GM23248 (cell line): ENCODE results near the gene LCTL. TPM values are rescaled to one million over a fixed set of nuclear protein-coding genes. Genes with fewer than 3 reads are reported as not detected.

Experiments
- DNase-seq: peaks from one replicate; pipeline ENCODE4 v3.0.0-alpha.2; 2015
- H2AFZ ChIP-seq: fragments of 200-600 bp; sonication (generic); 2 replicates; pipeline ENCODE4 v1.6.1; 2016; ENCODE audit warnings: antibody characterized with exemption
- H3F3A ChIP-seq: fragments of 200-600 bp; sonication (generic); 2 replicates; pipeline ENCODE4 v1.6.1; 2016; ENCODE audit warnings: mild to moderate bottlenecking, antibody characterized with exemption, mixed run types; ENCODE audit not compliant: insufficient read depth
- H3K27ac ChIP-seq: fragments of 200-600 bp; sonication (generic); 2 replicates; pipeline ENCODE4 v1.5.1; 2016; ENCODE audit warnings: mild to moderate bottlenecking
- H3K27me3 ChIP-seq: fragments of 200-600 bp; sonication (generic); replicated peaks from 2 replicates; pipeline ENCODE4 v1.6.1; 2016; ENCODE audit warnings: mild to moderate bottlenecking; ENCODE audit not compliant: insufficient read depth
- H3K36me3 ChIP-seq: fragments of 200-600 bp; sonication (generic); 2 replicates; pipeline ENCODE4 v1.6.1; 2016; ENCODE audit warnings: low read depth, mild to moderate bottlenecking
- H3K4me1 ChIP-seq: fragments of 200-600 bp; sonication (generic); 2 replicates; pipeline ENCODE4 v1.6.1; 2016; ENCODE audit warnings: mild to moderate bottlenecking; ENCODE audit not compliant: insufficient read depth
- H3K4me2 ChIP-seq: fragments of 200-600 bp; sonication (generic); one replicate; pipeline ENCODE4 v1.6.1; 2016; ENCODE audit warnings: mild to moderate bottlenecking; ENCODE audit not compliant: unreplicated experiment
- H3K4me3 ChIP-seq: fragments of 200-600 bp; sonication (generic); 2 replicates; pipeline ENCODE4 v1.5.1; 2016; ENCODE audit warnings: mild to moderate bottlenecking
- H3K79me2 ChIP-seq: fragments of 200-600 bp; sonication (generic); 2 replicates; pipeline ENCODE4 v1.6.1; 2016; ENCODE audit warnings: mild to moderate bottlenecking; ENCODE audit not compliant: insufficient read depth
- H3K9ac ChIP-seq: fragments of 200-600 bp; sonication (generic); 2 replicates; pipeline ENCODE4 v1.6.1; 2016; ENCODE audit warnings: mild to moderate bottlenecking
- H3K9me2 ChIP-seq: fragments of 200-600 bp; sonication (generic); 2 replicates; pipeline ENCODE4 v1.6.1; 2016; ENCODE audit warnings: mixed run types, mild to moderate bottlenecking, moderate library complexity; ENCODE audit not compliant: insufficient read depth
- H3K9me3 ChIP-seq: fragments of 200-600 bp; sonication (generic); one replicate; pipeline ENCODE4 v1.6.1; 2017; ENCODE audit warnings: low read depth
- H4K20me1 ChIP-seq: fragments of 200-600 bp; sonication (generic); 2 replicates; pipeline ENCODE4 v1.6.0; 2016; ENCODE audit not compliant: insufficient read depth
- EZH2 ChIP-seq: fragments of 200-600 bp; sonication (generic); IDR thresholded peaks from 2 replicates; pipeline ENCODE4 v1.6.1; 2018; ENCODE audit warnings: antibody characterized with exemption, mild to moderate bottlenecking; ENCODE audit not compliant: insufficient read depth, poor library complexity, severe bottlenecking
- EZH2phosphoT487 ChIP-seq: fragments of 200-600 bp; sonication (generic); IDR thresholded peaks from 2 replicates; pipeline ENCODE4 v1.6.1; 2018; ENCODE audit warnings: antibody characterized with exemption, moderate library complexity, mild to moderate bottlenecking, low read depth; ENCODE audit not compliant: insufficient read depth
- WGBS, 2 experiments: methylation state at CpG; one replicate each; pipeline ENCODE4 v1.1.6; 2015 to 2017; ENCODE audit warnings: low lambda C conversion rate in 2 of 2, low coverage in 1 of 2; ENCODE audit errors: missing lambda C conversion rate in 2 of 2; 5-methylcytosine and 5-hydroxymethylcytosine counted together
- in situ Hi-C: fragments of 300-500 bp; cut with MboI; formaldehyde crosslinking; loops from 2 replicates; pipeline ENCODE4 v1.15.0; 2020
- polyA plus RNA-seq: library from polyadenylated mRNA; unstranded; fragments of >200 nt; fragmentation: Nextera tagmentation; extraction: Ambion mirVana; gene quantifications from 2 replicates; pipeline ENCODE4 v1.2.1, GENCODE V29; 2016
- total RNA-seq: library from RNA; depleted of rRNA; stranded (reverse); fragments of >200 nt; shearing (Covaris generic); gene quantifications from 2 replicates; pipeline ENCODE4 v1.2.3, GENCODE V29; 2014; rRNA removed

LCTL gene, protein sequence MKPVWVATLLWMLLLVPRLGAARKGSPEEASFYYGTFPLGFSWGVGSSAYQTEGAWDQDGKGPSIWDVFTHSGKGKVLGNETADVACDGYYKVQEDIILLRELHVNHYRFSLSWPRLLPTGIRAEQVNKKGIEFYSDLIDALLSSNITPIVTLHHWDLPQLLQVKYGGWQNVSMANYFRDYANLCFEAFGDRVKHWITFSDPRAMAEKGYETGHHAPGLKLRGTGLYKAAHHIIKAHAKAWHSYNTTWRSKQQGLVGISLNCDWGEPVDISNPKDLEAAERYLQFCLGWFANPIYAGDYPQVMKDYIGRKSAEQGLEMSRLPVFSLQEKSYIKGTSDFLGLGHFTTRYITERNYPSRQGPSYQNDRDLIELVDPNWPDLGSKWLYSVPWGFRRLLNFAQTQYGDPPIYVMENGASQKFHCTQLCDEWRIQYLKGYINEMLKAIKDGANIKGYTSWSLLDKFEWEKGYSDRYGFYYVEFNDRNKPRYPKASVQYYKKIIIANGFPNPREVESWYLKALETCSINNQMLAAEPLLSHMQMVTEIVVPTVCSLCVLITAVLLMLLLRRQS
- total RNA-seq (1.0 TPM in 1 of 2 replicates, not detected in the other), polyA plus RNA-seq (0.28 and 0.68 TPM in 2 replicates)

DNA sequence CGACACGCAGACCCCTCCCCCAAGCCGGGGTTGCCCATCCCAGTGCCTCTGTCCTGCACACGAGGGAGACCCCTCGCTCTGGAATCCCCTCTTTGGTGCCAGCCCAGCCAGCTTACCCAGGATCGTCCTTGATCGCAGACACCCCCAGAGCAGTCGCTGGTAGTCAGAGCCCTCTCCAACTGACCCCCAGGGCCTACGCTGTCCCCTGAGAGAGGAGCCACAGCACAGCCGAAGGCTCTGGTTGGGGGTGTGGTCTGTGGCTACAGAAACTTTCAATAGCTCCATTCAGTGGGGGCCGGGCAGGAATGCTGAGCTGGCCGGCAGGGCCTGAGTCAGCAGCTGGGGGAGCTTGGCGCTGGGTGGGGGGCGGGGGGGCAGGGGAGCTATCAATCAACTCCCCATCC, at the start of gene LCTL:
Gene LCTL (minus strand): TSS at position 258 of the 404 bp plus-strand sequence. CDS start 633 bp downstream, outside the sequence.
- no peak within 1 kb of the TSS for H3K9ac ChIP-seq
- H3K4me2 ChIP-seq = peak within 1 kb of the TSS; percentile 43

DNA sequence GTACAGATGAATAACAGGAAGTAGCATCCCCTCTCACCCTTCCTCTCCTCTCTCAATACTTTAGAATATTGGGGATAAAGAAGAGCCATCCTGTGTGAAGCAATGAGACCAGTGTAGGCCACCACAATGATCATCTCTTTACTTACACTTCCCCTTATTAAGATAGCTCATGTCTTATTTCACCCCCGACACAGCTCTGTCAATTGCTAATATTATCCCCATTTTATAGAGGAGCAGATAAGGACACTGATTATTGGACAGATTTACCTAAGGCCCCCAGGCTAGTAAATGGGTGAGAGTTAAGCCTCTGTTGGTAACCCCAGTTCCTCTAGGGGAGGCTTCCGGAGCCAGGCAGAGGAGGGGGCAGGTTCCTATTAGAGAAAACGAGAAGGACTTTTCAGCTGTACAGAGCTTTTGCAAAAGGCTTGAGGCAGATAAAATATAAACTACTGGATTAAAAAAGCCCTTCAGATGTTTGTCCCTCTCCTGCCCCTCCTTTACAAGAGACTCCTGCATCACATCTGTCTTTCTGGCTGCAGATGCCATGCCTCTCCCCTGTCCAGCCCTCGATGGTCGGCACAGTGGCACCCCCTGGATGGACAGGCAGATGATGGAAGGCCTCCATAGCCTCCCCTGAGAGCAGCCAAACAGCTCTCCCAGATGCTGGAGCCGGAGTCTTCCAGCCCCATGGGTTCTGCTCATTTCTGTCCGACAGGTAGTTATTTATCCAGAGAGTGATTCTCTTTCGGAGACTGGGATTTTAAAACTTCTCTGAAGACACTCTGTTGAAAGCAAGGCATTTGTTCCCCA, 49.4 kb upstream of the LCTL start:
- in situ Hi-C loops = loop anchor here (10.0 kb wide), 2 partner anchors 80 to 250 kb away; no protein-coding TSS in a partner anchor
- Histone ChIP-seq H2AFZ (no peak overlapping the region), H3K4me2 (no peak overlapping the region), H3K4me1 (peaks cover 10% of the 10 kb centered on the region), H3K9me3 (no peaks in the 10 kb centered on the region), H3K36me3 (no peaks in the 10 kb centered on the region), H3K79me2 (no peaks in the 10 kb centered on the region), H3F3A (no peaks in the 10 kb centered on the region), H3K27ac (no peak overlapping the region), H3K9me2 (no peaks in the 10 kb centered on the region), H3K9ac (no peak overlapping the region), H3K4me3 (no peak overlapping the region), H4K20me1 (no peaks in the 10 kb centered on the region), H3K27me3 (no peaks in the 10 kb centered on the region)
- 85% methylated on average over 8 of the region's 8 CpGs for whole genome bisulfite sequencing, 2 experiments
- no peak for DNase-seq
- TF ChIP-seq EZH2 = no peak
- TF ChIP-seq EZH2phosphoT487 = no peak

More for the DNA sequence above, at the start of gene LCTL:
- DNase-seq = peak; percentile 44
- Histone ChIP-seq H3F3A (no peaks in the 10 kb centered on the region), H3K4me3 (no peak within 1 kb of the TSS), H3K9me3 (no peaks in the 10 kb centered on the region), H3K79me2 (no peaks in the 10 kb centered on the region), H3K9me2 (no peaks in the 10 kb centered on the region), H3K36me3 (no peaks in the 10 kb centered on the region), H3K27ac (no peak within 1 kb of the TSS), H3K27me3 (no peaks in the 10 kb centered on the region), H4K20me1 (no peaks in the 10 kb centered on the region), H2AFZ (peak within 1 kb of the TSS; percentile 44; the same call in 1 of the 2 replicates), H3K4me1 (no peaks in the 10 kb centered on the region)
- 47 to 54% methylated on average over 7 to 14 of the region's 14 CpGs for WGBS, 2 experiments
- in situ Hi-C loops = no loop called here
- no peak for TF ChIP-seq EZH2phosphoT487
- TF ChIP-seq EZH2 = no peak

- no peaks in the 10 kb centered on the region for H4K20me1 ChIP-seq
- no peak for TF ChIP-seq EZH2phosphoT487
- no peak for TF ChIP-seq EZH2
- H3K36me3 ChIP-seq = no peaks in the 10 kb centered on the region
- H3K79me2 ChIP-seq = no peaks in the 10 kb centered on the region
- H3K4me2 ChIP-seq = no peak overlapping the region
- no peaks in the 10 kb centered on the region for H3K27me3 ChIP-seq
- H2AFZ ChIP-seq = no peak overlapping the region
- no peak overlapping the region for H3K9ac ChIP-seq
- H3K27ac ChIP-seq = no peak overlapping the region
- DNase-seq = no peak
- H3F3A ChIP-seq = no peaks in the 10 kb centered on the region
- H3K9me3 ChIP-seq = no peaks in the 10 kb centered on the region
- in situ Hi-C loops = loop anchor here (10.0 kb wide), 2 partner anchors 80 to 250 kb away; no protein-coding TSS in a partner anchor
- H3K9me2 ChIP-seq = no peaks in the 10 kb centered on the region
- WGBS, 2 experiments = 96 to 97% methylated on average over 5 of the region's 5 CpGs
- H3K4me3 ChIP-seq = no peak overlapping the region
- H3K4me1 ChIP-seq = peaks cover 9% of the 10 kb centered on the region
Observed at GRCh38 chr15:66614456-66614855, 48.7 kb upstream of the LCTL start.

- Histone ChIP-seq H3K4me1 (peaks cover 7% of the 10 kb centered on the region), H3K27ac (no peak overlapping the region), H3K4me2 (no peak overlapping the region), H3K79me2 (no peaks in the 10 kb centered on the region), H3K4me3 (no peak overlapping the region), H3K36me3 (no peaks in the 10 kb centered on the region), H3F3A (no peaks in the 10 kb centered on the region), H3K9me2 (no peaks in the 10 kb centered on the region), H3K27me3 (no peaks in the 10 kb centered on the region), H2AFZ (no peak overlapping the region), H4K20me1 (no peaks in the 10 kb centered on the region), H3K9ac (no peak overlapping the region), H3K9me3 (no peaks in the 10 kb centered on the region)
- WGBS, 2 experiments = 96 to 98% methylated on average over 3 of the region's 3 CpGs
- in situ Hi-C loops = loop anchor here (10.0 kb wide), 2 partner anchors 81 to 251 kb away; no protein-coding TSS in a partner anchor
- no peak for TF ChIP-seq EZH2phosphoT487
- no peak for TF ChIP-seq EZH2
- no peak for DNase-seq
Observed at GRCh38 chr15:66613743-66614142, 47.9 kb upstream of the LCTL start.
